ENCODE data around the gene CABCOCO1. TPM values are rescaled to one million over a fixed set of nuclear protein-coding genes. Genes with fewer than 3 reads are reported as not detected.
"Not testable (repeated sequence)": the region's sequence is repeated elsewhere in the genome, so short reads cannot be mapped to it uniquely, and the experiment has no call there.

Gene CABCOCO1
- total and polyA plus RNA-seq, 2 donors: 0.14 to 0.43 TPM

DNA sequence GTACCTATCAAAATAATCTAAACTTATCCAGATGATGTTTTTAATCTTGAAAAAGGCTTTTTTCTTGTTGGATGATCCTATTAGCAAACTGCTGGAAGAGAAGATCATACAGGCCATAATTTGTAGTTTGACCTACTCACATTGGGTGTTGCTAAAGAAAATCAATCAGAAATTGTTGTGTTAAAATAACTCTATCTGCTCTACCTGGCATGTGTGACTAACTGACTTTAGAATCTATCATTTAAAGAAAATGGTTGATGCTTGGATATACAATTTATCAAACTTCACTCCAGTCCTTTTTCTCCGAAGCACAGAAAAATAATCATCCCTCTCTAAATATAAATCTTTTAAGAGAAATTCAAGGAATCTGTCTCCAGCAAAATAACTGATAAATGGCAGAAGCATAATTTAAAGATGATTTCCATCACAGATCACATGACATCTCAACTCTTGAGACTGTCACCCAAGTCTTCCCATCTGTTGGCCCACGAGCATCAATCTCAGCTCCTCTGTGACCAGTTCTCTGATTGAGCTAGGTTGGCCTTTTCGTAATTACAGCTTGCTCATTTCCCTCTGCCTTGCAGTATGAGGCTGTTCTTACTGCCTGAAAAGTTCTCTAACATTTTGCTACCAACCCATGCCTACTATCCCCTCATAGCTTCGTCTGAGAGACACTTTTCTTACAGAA lies 36.4 kb downstream of the CABCOCO1 start:
- H3K4me1 ChIP-seq (ENCODE audit: control insufficient read depth in 2 of 2, insufficient read depth in 2 of 2, low read length in 2 of 2): no peaks in the 10 kb centered on the region
- H3K36me3 ChIP-seq (ENCODE audit: control insufficient read depth in 2 of 2, insufficient read depth in 2 of 2, low read length in 1 of 2): no peaks in the 10 kb centered on the region
- WGBS: 98% methylated on average over 4 of the region's 4 CpGs
- no peak overlapping the region for H3K4me3 ChIP-seq (ENCODE audit: low read length in 2 of 2)
- H3K27ac ChIP-seq (ENCODE audit: low read depth in 1 of 2, low read length in 1 of 2): no peak overlapping the region
- DNase-seq (ENCODE audit: low read depth in 6 of 9, low spot score in 9 of 9): no peak
- no peaks in the 10 kb centered on the region for H3K9me3 ChIP-seq (ENCODE audit: control insufficient read depth in 2 of 2, insufficient read depth in 1 of 2, low read length in 1 of 2)
- H3K27me3 ChIP-seq (ENCODE audit: control insufficient read depth in 2 of 2, insufficient read depth in 1 of 2, low read length in 1 of 2): no peaks in the 10 kb centered on the region

DNA sequence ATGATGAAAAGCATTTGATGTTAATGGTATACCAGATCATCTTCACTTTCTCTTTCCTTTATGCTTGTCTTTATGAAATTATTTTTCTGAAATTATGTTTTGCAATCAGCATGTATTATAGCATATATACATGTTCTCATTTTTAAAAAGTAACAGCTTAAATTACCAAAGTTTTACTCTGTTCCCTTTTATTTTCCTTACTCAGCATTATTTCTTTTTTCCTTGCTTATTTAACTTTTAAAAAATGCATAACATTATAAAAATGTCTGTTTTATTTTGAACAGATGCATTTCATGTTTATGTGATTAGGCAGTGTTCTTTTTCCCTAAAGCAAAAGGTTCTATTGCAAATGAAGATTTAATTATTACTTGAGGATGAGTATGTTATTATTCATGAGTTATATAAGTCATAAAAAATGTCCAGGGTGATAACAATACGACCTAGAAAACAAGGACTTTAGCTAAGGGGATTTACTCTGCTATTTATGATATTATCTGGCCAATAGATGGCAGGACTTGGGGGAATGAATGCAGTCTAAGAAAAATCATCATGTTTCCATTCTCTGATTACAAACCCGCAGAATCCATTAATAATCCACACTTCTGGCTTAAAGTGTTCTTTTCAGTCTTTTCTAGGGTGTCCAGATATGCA lies 38.5 kb downstream of the CABCOCO1 start:
- 91% methylated on average over 2 of the region's 2 CpGs for WGBS

DNA sequence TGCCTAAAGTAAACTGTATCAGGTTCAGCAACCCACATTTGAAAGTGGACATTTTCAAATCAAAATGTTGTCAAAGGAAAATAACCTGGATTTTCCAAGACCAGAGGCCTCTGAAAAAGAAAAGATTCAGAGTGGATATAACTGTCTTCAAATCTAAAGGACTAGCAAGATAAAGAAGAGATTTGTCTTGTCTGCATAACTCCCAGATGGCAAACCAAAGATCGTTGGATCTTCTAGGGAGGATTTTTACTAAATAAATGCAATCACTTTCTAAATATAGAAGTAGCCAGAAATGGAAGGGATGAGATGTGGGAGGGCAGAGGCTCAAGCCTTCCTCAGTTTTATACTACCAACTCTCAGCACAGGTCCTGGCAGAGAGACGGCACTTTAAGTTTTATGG lies 39.0 kb downstream of the CABCOCO1 start:
- Histone ChIP-seq H3K9me3 (ENCODE audit: control insufficient read depth in 2 of 2, insufficient read depth in 1 of 2, low read length in 1 of 2) (no peaks in the 10 kb centered on the region), H3K4me1 (ENCODE audit: control insufficient read depth in 2 of 2, insufficient read depth in 2 of 2, low read length in 2 of 2) (no peaks in the 10 kb centered on the region), H3K4me3 (ENCODE audit: low read length in 2 of 2) (no peak overlapping the region), H3K27me3 (ENCODE audit: control insufficient read depth in 2 of 2, insufficient read depth in 1 of 2, low read length in 1 of 2) (no peaks in the 10 kb centered on the region), H3K27ac (ENCODE audit: low read depth in 1 of 2, low read length in 1 of 2) (no peak overlapping the region), H3K36me3 (ENCODE audit: control insufficient read depth in 2 of 2, insufficient read depth in 2 of 2, low read length in 1 of 2) (no peaks in the 10 kb centered on the region)
- over 99% methylated on average over 2 of the region's 2 CpGs for WGBS
- no peak for DNase-seq (ENCODE audit: low read depth in 6 of 9, low spot score in 9 of 9)

More for the DNA sequence above, 38.5 kb downstream of the CABCOCO1 start:
- Histone ChIP-seq H3K9me3 (ENCODE audit: control insufficient read depth in 2 of 2, insufficient read depth in 1 of 2, low read length in 1 of 2) (no peaks in the 10 kb centered on the region), H3K36me3 (ENCODE audit: control insufficient read depth in 2 of 2, insufficient read depth in 2 of 2, low read length in 1 of 2) (no peaks in the 10 kb centered on the region), H3K4me1 (ENCODE audit: control insufficient read depth in 2 of 2, insufficient read depth in 2 of 2, low read length in 2 of 2) (no peaks in the 10 kb centered on the region), H3K27me3 (ENCODE audit: control insufficient read depth in 2 of 2, insufficient read depth in 1 of 2, low read length in 1 of 2) (no peaks in the 10 kb centered on the region), H3K4me3 (ENCODE audit: low read length in 2 of 2) (no peak overlapping the region), H3K27ac (ENCODE audit: low read depth in 1 of 2, low read length in 1 of 2) (no peak overlapping the region)
- no peak for DNase-seq (ENCODE audit: low read depth in 6 of 9, low spot score in 9 of 9)

DNA sequence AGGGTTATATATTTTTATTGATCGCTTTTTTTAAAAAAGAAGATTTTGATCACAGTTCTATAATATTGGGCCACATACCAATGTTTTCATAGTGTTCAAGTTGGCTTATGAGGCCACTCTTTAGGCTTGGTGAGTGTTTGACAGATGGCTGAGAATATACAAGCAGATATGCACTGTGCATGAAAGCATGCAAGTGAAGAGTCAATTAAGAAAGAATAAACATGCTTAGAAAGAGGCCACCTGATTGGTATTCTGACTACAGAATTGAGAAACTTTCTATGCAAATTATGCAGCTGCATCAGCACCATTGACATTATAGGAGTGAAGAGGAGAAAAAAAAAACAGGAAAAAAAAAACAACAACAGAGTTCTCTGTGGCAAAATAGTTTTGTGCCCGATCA lies 39.9 kb downstream of the CABCOCO1 start:
- no peak overlapping the region for H3K27ac ChIP-seq (ENCODE audit: low read depth in 1 of 2, low read length in 1 of 2)
- WGBS: 67% methylated on average over 2 of the region's 2 CpGs
- H3K9me3 ChIP-seq (ENCODE audit: control insufficient read depth in 2 of 2, insufficient read depth in 1 of 2, low read length in 1 of 2): no peaks in the 10 kb centered on the region
- H3K4me1 ChIP-seq (ENCODE audit: control insufficient read depth in 2 of 2, insufficient read depth in 2 of 2, low read length in 2 of 2): no peaks in the 10 kb centered on the region
- H3K36me3 ChIP-seq (ENCODE audit: control insufficient read depth in 2 of 2, insufficient read depth in 2 of 2, low read length in 1 of 2): no peaks in the 10 kb centered on the region
- H3K4me3 ChIP-seq (ENCODE audit: low read length in 2 of 2): no peak overlapping the region
- H3K27me3 ChIP-seq (ENCODE audit: control insufficient read depth in 2 of 2, insufficient read depth in 1 of 2, low read length in 1 of 2): no peaks in the 10 kb centered on the region
- no peak for DNase-seq (ENCODE audit: low read depth in 6 of 9, low spot score in 9 of 9)

DNA sequence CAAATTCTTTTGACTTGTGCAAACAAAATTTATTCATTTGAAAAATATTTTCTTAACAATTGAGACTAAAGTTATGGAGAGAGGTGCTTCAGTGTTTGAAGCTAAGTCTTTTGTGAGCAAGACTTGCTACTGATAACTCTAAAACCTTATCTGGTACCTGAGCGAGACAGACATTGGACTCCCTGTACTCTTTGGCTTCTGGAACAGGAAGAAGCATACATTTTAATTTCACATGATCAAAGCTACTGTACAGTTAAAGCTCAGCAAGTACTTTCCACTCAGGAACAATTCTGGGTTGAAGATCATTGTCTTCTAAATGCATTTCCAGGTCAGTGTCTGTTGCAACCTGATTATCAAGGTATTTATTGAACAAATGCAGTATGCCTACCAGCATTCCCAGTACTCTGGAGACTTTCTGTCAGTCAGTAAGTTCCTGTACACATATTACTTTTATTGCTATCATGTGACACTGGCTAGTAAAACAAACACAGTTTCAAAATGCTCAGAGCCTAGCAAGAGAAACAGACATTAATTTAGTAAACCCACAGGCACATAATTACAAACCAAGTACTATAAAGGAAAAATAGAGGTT lies 42.4 kb downstream of the CABCOCO1 start:
- Histone ChIP-seq H3K4me3 (ENCODE audit: low read length in 2 of 2) (no peak overlapping the region), H3K9me3 (ENCODE audit: control insufficient read depth in 2 of 2, insufficient read depth in 1 of 2, low read length in 1 of 2) (no peaks in the 10 kb centered on the region), H3K4me1 (ENCODE audit: control insufficient read depth in 2 of 2, insufficient read depth in 2 of 2, low read length in 2 of 2) (no peaks in the 10 kb centered on the region), H3K27ac (ENCODE audit: low read depth in 1 of 2, low read length in 1 of 2) (no peak overlapping the region), H3K27me3 (ENCODE audit: control insufficient read depth in 2 of 2, insufficient read depth in 1 of 2, low read length in 1 of 2) (no peaks in the 10 kb centered on the region), H3K36me3 (ENCODE audit: control insufficient read depth in 2 of 2, insufficient read depth in 2 of 2, low read length in 1 of 2) (no peaks in the 10 kb centered on the region)
- 100% methylated on average over 1 of the region's 1 CpG for WGBS
- DNase-seq (ENCODE audit: low read depth in 6 of 9, low spot score in 9 of 9): no peak

DNA sequence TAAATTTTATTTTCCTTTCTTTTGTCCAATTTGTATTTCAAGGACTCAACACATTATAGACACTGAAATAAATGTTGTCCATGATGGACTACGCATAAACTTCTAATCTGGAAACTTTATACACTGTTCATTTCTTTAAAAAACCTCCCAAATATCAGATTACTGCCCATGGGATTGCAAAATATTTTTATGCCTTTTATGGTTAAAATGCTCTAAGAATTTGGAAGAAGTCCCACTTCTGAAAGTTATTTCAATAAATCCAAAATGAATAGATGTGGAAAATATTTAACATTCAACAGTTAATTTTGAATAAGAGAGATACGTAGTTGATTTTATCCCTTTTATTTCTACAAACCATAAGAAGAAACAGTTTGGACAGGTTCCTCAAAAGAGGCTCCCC lies 46.1 kb downstream of the CABCOCO1 start:
- Histone ChIP-seq H3K4me3 (ENCODE audit: low read length in 2 of 2) (no peak overlapping the region), H3K36me3 (ENCODE audit: control insufficient read depth in 2 of 2, insufficient read depth in 2 of 2, low read length in 1 of 2) (no peaks in the 10 kb centered on the region), H3K27me3 (ENCODE audit: control insufficient read depth in 2 of 2, insufficient read depth in 1 of 2, low read length in 1 of 2) (no peaks in the 10 kb centered on the region), H3K9me3 (ENCODE audit: control insufficient read depth in 2 of 2, insufficient read depth in 1 of 2, low read length in 1 of 2) (no peaks in the 10 kb centered on the region), H3K27ac (ENCODE audit: low read depth in 1 of 2, low read length in 1 of 2) (no peak overlapping the region), H3K4me1 (ENCODE audit: control insufficient read depth in 2 of 2, insufficient read depth in 2 of 2, low read length in 2 of 2) (no peaks in the 10 kb centered on the region)
- DNase-seq (ENCODE audit: low read depth in 6 of 9, low spot score in 9 of 9): no peak
- WGBS: 93% methylated on average over 2 of the region's 2 CpGs

DNA sequence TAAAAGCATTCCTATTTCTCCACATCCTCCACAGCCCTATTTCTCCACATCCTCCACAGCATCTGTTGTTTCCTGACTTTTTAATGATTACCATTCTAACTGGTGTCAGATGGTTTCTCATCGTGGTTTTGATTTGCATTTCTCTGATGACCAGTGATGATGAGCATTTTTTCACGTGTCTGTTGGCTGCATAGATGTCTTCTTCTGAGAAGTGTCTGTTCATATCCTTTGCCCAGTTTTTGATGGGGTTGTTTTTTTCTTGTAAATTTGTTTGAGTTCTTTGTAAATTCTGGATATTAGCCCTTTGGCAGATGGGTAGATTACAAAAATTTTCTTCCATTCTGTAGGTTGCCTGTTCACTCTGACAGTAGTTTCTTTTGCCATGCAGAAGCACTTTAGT lies 49.4 kb downstream of the CABCOCO1 start:
- H3K4me1 ChIP-seq (ENCODE audit: control insufficient read depth in 2 of 2, insufficient read depth in 2 of 2, low read length in 2 of 2); H3K27me3 ChIP-seq (ENCODE audit: control insufficient read depth in 2 of 2, insufficient read depth in 1 of 2, low read length in 1 of 2); DNase-seq (ENCODE audit: low read depth in 6 of 9, low spot score in 9 of 9); H3K9me3 ChIP-seq (ENCODE audit: control insufficient read depth in 2 of 2, insufficient read depth in 1 of 2, low read length in 1 of 2); H3K4me3 ChIP-seq (ENCODE audit: low read length in 2 of 2); H3K27ac ChIP-seq (ENCODE audit: low read depth in 1 of 2, low read length in 1 of 2); H3K36me3 ChIP-seq (ENCODE audit: control insufficient read depth in 2 of 2, insufficient read depth in 2 of 2, low read length in 1 of 2): not testable (repeated sequence)
- 88% methylated on average over 2 of the region's 2 CpGs for WGBS

DNA sequence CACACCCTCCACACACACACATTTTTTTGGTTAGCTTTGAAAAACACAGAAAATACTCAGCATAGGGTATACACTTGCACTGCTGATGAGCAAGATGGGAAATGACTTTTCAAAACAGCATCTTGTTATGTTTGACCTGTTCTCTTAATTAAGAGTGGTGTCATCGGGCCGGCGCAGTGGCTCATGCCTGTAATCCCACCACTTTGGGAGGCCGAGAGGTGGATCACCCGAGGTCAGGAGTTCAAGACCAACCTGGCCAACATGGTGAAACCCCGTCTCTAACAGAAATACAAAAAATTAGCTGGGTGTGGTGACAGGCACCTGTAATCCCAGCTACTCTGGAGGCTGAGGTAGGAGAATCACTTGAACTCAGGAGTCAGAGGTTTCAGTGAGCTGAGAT lies 56.7 kb downstream of the CABCOCO1 start:
- 98% methylated on average over 6 of the region's 6 CpGs for WGBS
- not testable (repeated sequence) for H3K27me3 ChIP-seq (ENCODE audit: control insufficient read depth in 2 of 2, insufficient read depth in 1 of 2, low read length in 1 of 2); DNase-seq (ENCODE audit: low read depth in 6 of 9, low spot score in 9 of 9)

DNA sequence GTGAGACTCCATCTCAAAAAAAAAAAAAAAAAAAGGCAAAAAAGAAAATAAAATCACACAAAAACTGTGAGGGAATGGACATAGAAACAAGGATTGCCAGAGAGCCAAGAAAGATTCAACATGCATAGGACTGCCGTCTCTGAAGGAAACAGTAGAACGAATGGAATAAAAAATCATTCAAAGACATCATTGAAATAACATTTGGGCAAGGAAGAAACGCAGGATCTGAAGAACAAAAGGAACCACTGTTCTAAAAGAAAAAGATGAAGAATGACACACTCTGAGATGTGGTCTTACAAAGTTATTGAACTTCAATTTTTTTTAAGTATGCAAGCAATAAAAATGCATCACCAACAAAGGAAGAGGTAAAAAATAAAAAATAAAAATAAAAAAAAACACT lies 57.2 kb downstream of the CABCOCO1 start:
- Histone ChIP-seq H3K4me3 (ENCODE audit: low read length in 2 of 2) (no peak overlapping the region), H3K36me3 (ENCODE audit: control insufficient read depth in 2 of 2, insufficient read depth in 2 of 2, low read length in 1 of 2) (no peaks in the 10 kb centered on the region), H3K9me3 (ENCODE audit: control insufficient read depth in 2 of 2, insufficient read depth in 1 of 2, low read length in 1 of 2) (no peaks in the 10 kb centered on the region), H3K4me1 (ENCODE audit: control insufficient read depth in 2 of 2, insufficient read depth in 2 of 2, low read length in 2 of 2) (no peaks in the 10 kb centered on the region), H3K27me3 (ENCODE audit: control insufficient read depth in 2 of 2, insufficient read depth in 1 of 2, low read length in 1 of 2) (no peaks in the 10 kb centered on the region), H3K27ac (ENCODE audit: low read depth in 1 of 2, low read length in 1 of 2) (no peak overlapping the region)
- WGBS: 97% methylated on average over 3 of the region's 3 CpGs
- no peak for DNase-seq (ENCODE audit: low read depth in 6 of 9, low spot score in 9 of 9)

More for the DNA sequence above, 56.7 kb downstream of the CABCOCO1 start:
- not testable (repeated sequence) for H3K36me3 ChIP-seq (ENCODE audit: control insufficient read depth in 2 of 2, insufficient read depth in 2 of 2, low read length in 1 of 2); H3K9me3 ChIP-seq (ENCODE audit: control insufficient read depth in 2 of 2, insufficient read depth in 1 of 2, low read length in 1 of 2); H3K4me3 ChIP-seq (ENCODE audit: low read length in 2 of 2); H3K27ac ChIP-seq (ENCODE audit: low read depth in 1 of 2, low read length in 1 of 2); H3K4me1 ChIP-seq (ENCODE audit: control insufficient read depth in 2 of 2, insufficient read depth in 2 of 2, low read length in 2 of 2)
